Subcutaneous abdominal adipose tissue (tissue), 5 donors: ENCODE measurements around the gene PPP1R3D.

ENCODE experiments used
- H3K27ac ChIP-seq: one replicate; pipeline ENCODE4 v1.7.0; 2013; ENCODE audit warnings: low read depth, mild to moderate bottlenecking, inconsistent platforms, low read length, moderate library complexity
- H3K27me3 ChIP-seq, 5 donors: one replicate each; pipeline ENCODE4 v1.7.0; 2013; ENCODE audit warnings: low read length in 5 of 5, inconsistent platforms in 1 of 5; ENCODE audit not compliant: control insufficient read depth in 5 of 5, insufficient read depth in 4 of 5
- H3K36me3 ChIP-seq, 5 donors: one replicate each; pipeline ENCODE4 v1.7.0; 2013; ENCODE audit warnings: low read length in 5 of 5; ENCODE audit not compliant: control insufficient read depth in 5 of 5, insufficient read depth in 5 of 5
- H3K4me1 ChIP-seq, 5 donors: one replicate each; pipeline ENCODE4 v1.7.0; 2013; ENCODE audit warnings: low read length in 5 of 5, mild to moderate bottlenecking in 3 of 5, moderate library complexity in 1 of 5; ENCODE audit not compliant: control insufficient read depth in 5 of 5, insufficient read depth in 5 of 5
- H3K4me3 ChIP-seq, 5 donors: one replicate each; pipeline ENCODE4 v1.7.0; 2013; ENCODE audit warnings: low read length in 5 of 5, low read depth in 1 of 5
- H3K9ac ChIP-seq, 5 donors: one replicate each; pipeline ENCODE4 v1.7.0; 2013; ENCODE audit warnings: low read length in 5 of 5, mild to moderate bottlenecking in 4 of 5, moderate library complexity in 3 of 5
- H3K9me3 ChIP-seq, 5 donors: one replicate each; pipeline ENCODE4 v1.7.0; 2013; ENCODE audit warnings: low read length in 5 of 5; ENCODE audit not compliant: control insufficient read depth in 5 of 5
- donor health status: healthy.
- donor health status: healthy.
- donor health status: healthy.
- donor health status: healthy.
- donor health status: healthy.

Gene PPP1R3D, protein sequence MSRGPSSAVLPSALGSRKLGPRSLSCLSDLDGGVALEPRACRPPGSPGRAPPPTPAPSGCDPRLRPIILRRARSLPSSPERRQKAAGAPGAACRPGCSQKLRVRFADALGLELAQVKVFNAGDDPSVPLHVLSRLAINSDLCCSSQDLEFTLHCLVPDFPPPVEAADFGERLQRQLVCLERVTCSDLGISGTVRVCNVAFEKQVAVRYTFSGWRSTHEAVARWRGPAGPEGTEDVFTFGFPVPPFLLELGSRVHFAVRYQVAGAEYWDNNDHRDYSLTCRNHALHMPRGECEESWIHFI

DNA sequence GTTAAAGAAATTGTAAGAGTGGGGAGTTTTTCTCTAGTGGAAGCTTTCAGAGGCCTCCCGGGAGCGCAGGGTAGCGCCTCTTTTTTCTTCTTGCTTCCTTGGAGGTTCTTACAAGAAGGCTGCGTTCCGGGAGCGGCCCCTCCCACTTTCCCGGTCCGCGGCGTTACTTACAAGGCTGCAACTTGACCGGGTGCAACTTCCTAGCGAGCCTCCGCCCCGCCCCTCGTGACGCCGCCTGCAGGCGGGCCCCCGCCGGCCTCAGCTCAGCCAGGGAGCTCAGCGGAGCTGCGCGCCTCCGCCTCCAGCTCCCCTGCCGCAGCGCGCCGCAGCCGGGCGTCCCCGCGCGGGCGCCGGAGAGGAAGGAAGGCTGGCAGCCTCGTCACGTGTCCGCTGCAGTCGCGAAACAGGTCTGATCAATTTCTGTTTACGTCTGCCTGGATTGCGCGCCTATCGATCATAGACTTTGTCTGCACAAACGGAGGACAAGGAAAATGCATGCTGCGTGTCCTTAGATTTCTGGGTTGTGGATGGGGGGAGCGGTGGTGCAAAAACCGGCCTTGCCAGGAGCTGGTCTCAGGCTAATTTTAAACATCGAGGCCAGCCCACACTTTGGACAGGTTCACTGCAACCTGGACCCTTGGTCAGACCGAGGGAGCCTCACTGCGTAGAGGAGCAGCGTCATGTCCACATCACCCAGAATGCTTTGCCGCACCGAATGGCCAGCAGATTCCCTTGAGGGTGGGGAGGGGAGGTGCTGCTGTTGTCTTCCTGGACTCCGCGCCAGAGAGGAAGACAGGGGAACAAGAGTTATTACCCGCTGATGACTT is at the start of gene PPP1R3D, which contains the start of gene FAM217B:
PPP1R3D (minus strand) TSS at position 177 of the 827 bp plus-strand sequence. CDS start 374 bp downstream, outside the sequence.
FAM217B (plus strand) TSS at position 261 of the 827 bp plus-strand sequence. CDS start 3,555 bp downstream, outside the sequence.
- peak within 1 kb of the TSS; percentile 64 to 90 (median 73) for H3K9ac ChIP-seq
- H3K9me3 ChIP-seq, result no peaks in the 10 kb centered on the region
- H3K4me3 ChIP-seq, result peak within 1 kb of the TSS; percentile 79 to 97 (median 94)
- peaks cover 15 to 60% (median 51%) of the 10 kb centered on the region in 5 donors for H3K4me1 ChIP-seq
- H3K27me3 ChIP-seq, result no peaks in the 10 kb centered on the region
- peak within 1 kb of the TSS; percentile 94 for H3K27ac ChIP-seq
- peaks cover 11 to 25% (median 16%) of the 10 kb centered on the region in 5 donors for H3K36me3 ChIP-seq

DNA sequence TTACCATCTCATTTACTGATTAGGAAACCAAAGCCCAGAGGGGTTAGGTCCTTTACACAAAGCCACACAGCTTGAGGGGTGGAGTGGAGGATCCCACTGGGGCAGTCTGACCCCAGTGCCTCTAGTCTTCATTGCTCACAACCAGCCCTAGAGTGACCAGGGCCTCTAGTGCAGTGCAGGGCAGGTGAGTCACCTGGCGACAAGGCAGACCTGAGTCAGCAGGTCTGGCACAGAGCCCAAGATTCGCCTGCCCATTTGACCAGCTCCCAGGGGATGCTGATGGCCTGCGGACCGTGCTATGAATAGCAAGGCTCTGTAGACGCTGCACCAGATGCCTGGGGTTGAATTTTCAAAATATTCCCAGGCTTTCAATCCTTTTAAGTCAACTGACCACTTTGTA is 48.0 kb upstream of the PPP1R3D start:
- Histone ChIP-seq H3K27ac (no peak overlapping the region), H3K9me3 (no peaks in the 10 kb centered on the region), H3K9ac (no peak overlapping the region), H3K4me1 (no peaks in the 10 kb centered on the region), H3K36me3 (peaks cover 0 to 5% (median 2%) of the 10 kb centered on the region in 5 donors), H3K4me3 (no peak overlapping the region), H3K27me3 (no peaks in the 10 kb centered on the region)

DNA sequence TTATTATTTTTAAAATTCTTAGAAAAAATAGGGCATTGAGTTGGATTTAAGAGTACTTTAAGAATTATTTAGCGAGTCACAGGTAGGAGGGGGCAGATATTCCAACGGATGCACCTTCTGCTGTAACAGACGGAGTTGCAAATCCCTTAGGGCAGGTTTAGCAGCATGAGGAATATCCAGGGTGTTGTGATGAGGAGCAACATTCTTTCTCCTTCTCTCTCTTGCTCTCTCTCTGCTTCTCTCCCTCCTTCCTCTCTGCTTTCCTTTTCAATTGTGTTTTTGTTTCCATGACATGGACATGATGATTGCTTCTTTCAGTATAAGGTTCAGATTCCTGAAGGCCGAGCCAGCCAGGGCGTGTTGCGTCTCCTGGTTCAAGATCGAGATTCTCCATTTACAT is 47.0 kb upstream of the PPP1R3D start:
- peaks cover 0 to 5% (median 0%) of the 10 kb centered on the region in 5 donors for H3K36me3 ChIP-seq
- no peaks in the 10 kb centered on the region for H3K9me3 ChIP-seq
- no peaks in the 10 kb centered on the region for H3K4me1 ChIP-seq
- H3K4me3 ChIP-seq, result no peak overlapping the region
- H3K9ac ChIP-seq, result no peak overlapping the region
- no peaks in the 10 kb centered on the region for H3K27me3 ChIP-seq
- H3K27ac ChIP-seq, result no peak overlapping the region

DNA sequence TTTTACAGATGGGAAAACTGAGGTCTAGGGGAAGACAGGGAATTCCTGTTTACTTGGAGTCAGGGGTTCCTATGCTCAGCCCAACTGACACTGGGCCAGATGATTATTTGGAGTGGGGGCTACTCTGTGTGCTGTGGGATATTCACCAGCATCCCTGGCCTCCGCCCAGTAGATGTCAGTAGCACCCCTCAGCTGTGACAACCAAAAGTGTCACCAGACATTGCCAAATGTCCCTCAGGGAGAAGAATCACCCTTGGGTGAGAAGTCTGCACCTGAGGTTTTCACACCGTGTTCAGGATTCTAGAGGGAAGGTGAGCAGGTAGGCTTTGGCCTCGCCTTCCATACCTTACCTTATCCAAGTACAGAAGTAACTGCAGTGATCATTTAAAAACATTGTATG is 45.8 kb upstream of the PPP1R3D start:
- no peak overlapping the region for H3K9ac ChIP-seq
- H3K4me3 ChIP-seq, result no peak overlapping the region
- peaks cover 0 to 5% (median 0%) of the 10 kb centered on the region in 5 donors for H3K36me3 ChIP-seq
- no peaks in the 10 kb centered on the region for H3K4me1 ChIP-seq
- H3K9me3 ChIP-seq, result no peaks in the 10 kb centered on the region
- H3K27me3 ChIP-seq, result no peaks in the 10 kb centered on the region
- H3K27ac ChIP-seq, result no peak overlapping the region

DNA sequence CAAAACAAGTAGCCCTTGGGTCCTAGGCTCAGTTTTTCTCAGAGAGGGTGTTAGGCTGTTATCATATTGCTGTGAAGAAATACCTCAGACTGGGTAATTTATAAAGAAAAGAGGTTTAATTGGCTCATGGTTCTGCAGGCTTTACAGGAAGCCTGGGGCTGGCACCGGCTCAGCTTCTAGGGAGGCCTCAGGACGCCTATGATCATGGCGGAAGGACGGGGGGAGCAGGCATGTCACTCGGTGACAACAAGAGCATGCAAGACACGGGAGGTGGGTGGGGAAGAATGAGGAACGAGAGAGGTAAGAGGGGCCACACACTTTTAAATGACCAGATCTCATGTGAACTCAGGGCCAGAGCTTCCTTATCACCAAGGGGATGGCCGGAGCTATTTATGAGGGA is 45.1 kb upstream of the PPP1R3D start:
- peaks cover 0 to 5% (median 0%) of the 10 kb centered on the region in 5 donors for H3K36me3 ChIP-seq
- H3K27ac ChIP-seq, result no peak overlapping the region
- H3K4me3 ChIP-seq, result no peak overlapping the region
- no peaks in the 10 kb centered on the region for H3K9me3 ChIP-seq
- H3K27me3 ChIP-seq, result no peaks in the 10 kb centered on the region
- no peaks in the 10 kb centered on the region for H3K4me1 ChIP-seq
- H3K9ac ChIP-seq, result no peak overlapping the region

DNA sequence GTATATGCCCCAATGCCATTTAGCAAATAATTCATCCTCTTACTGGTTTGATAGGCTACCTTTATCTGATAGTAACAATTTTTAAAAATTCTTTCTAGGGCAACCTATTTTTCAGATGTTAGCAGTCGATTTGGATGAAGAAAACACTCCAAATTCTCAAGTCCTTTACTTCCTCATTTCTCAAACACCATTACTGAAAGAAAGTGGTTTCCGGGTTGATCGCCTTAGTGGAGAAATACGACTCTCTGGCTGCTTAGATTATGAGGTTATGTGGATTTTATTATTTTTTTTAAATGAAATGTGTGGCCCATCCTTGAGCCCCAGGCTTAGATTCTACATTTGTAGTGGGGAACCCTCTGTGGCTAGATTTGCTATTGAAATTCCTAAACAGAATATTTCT is 44.4 kb upstream of the PPP1R3D start:
- no peaks in the 10 kb centered on the region for H3K9me3 ChIP-seq
- H3K36me3 ChIP-seq, result peaks cover 0 to 5% (median 0%) of the 10 kb centered on the region in 5 donors
- H3K4me1 ChIP-seq, result no peaks in the 10 kb centered on the region
- H3K4me3 ChIP-seq, result no peak overlapping the region
- H3K27me3 ChIP-seq, result no peaks in the 10 kb centered on the region
- H3K9ac ChIP-seq, result no peak overlapping the region
- no peak overlapping the region for H3K27ac ChIP-seq

DNA sequence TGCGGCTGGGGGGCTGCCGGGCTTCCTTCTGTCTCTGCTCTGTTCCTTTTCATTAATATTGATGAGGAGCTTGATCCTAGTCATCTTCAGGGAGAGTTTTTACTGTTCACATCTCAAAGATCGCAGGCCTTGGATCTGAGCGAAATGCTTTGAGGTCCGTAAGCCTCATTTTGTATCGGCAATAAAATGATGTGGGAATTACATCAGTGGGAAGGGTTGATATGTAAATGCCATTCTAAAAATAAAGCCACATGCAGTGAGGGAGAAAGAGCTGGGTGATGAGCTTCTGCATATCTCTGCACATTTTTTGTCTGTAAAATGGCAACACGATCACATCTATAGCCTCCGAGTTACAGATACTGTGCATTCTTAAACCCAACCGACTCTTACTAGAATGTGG is 43.0 kb upstream of the PPP1R3D start:
- no peak overlapping the region for H3K27ac ChIP-seq
- H3K27me3 ChIP-seq, result no peaks in the 10 kb centered on the region
- peaks cover 0 to 5% (median 0%) of the 10 kb centered on the region in 5 donors for H3K36me3 ChIP-seq
- H3K9me3 ChIP-seq, result no peaks in the 10 kb centered on the region
- H3K4me1 ChIP-seq, result no peaks in the 10 kb centered on the region
- H3K9ac ChIP-seq, result no peak overlapping the region
- H3K4me3 ChIP-seq, result no peak overlapping the region

DNA sequence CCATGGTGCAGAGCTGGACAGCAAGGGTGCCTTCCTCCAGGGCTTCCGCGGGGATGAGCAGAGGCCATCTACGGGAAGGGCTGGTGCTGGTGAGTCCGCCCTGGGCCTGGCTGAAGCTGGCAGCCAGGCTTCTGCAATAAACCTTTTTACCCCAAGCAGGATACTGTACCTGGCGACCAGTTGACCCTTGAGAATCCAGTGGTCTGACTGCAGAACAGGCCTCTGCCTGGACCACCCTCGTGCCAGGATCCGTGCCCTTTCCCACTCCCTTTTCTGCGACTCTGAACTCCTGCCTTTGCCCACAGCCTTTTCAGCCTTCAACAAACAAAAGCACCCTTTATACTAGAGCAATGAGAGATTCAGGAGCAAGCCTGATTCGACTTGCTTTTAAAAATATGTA is 37.0 kb upstream of the PPP1R3D start:
- no peaks in the 10 kb centered on the region for H3K36me3 ChIP-seq
- H3K27ac ChIP-seq, result no peak overlapping the region
- no peak overlapping the region for H3K9ac ChIP-seq
- no peaks in the 10 kb centered on the region for H3K27me3 ChIP-seq
- H3K4me3 ChIP-seq, result no peak overlapping the region
- no peaks in the 10 kb centered on the region for H3K9me3 ChIP-seq
- H3K4me1 ChIP-seq, result peaks cover 0 to 5% (median 0%) of the 10 kb centered on the region in 5 donors

DNA sequence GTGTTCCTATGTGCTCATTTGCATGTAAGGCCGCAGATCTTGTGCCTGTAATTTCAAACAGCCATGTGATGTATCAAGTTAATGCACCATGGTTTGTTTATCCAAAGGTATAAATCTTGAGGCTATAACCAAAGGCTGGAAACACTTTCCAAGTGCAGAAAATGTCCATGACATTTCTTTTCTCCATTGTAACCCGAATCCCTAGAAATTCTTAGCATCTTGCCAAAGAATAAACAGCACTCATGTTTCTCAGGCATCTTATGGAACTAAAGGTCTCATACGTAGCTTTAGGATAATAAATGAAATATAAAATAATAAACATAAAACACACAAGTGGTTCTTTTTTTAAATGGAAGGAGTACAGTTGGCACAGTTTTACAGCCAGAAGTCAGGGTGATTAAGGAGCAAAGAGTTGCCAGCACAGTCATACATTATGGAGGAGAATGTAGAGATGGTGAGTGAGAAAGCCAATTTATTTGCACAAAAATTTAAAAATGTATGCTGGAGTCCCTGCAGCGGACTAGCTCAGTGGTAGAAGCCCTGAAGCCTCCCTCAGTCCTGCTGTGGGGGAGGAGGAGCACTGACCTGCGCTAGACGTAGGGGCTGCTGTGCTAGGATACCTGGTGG is 36.2 kb upstream of the PPP1R3D start:
- no peak overlapping the region for H3K9ac ChIP-seq
- no peak overlapping the region for H3K27ac ChIP-seq
- no peaks in the 10 kb centered on the region for H3K9me3 ChIP-seq
- H3K36me3 ChIP-seq, result no peaks in the 10 kb centered on the region
- peaks cover 0 to 8% (median 0%) of the 10 kb centered on the region in 5 donors for H3K4me1 ChIP-seq
- no peak overlapping the region for H3K4me3 ChIP-seq
- H3K27me3 ChIP-seq, result no peaks in the 10 kb centered on the region
